HepG2 (cell line): ENCODE results near the gene SUOX. TPM values are rescaled to one million over a fixed set of nuclear protein-coding genes. Genes with fewer than 3 reads are reported as not detected.

Experiments
- ATAC-seq: fragments of 200-7000 bp; cut with Tn5 transposase; 3 replicates; pipeline ENCODE4 v1.9.1; 2020; ENCODE audit warnings: mild to moderate bottlenecking, moderate library complexity
- BruUV-seq: library from RNA; stranded (reverse); fragments of 400-500 nt; replicated peaks from 2 replicates; lab custom pipeline; 2021; lab: Mats Ljungman, UMichigan
- CTCF ChIA-PET: fragments of 300-600 bp; formaldehyde crosslinking; extraction: SDS; loops from one replicate; lab custom pipeline; 2021; ENCODE audit warnings: low total read pairs, inconsistent platforms, low intra/inter-chr PET ratio; lab: Yijun Ruan, JAX
- POLR2A ChIA-PET: fragments of 350-600 bp; sonication (Branson Sonifier 250); formaldehyde crosslinking; loops from one replicate; lab custom pipeline; 2020; ENCODE audit warnings: antibody characterized with exemption, inconsistent platforms; lab: Yijun Ruan, JAX
- DNase-seq: peaks from one replicate; pipeline ENCODE4 v3.0.0-alpha.2; 2015; ENCODE audit warnings: low spot score
- FAIRE-seq: peaks from 3 replicates; lab custom pipeline; 2011; peaks lifted over from hg19 to GRCh38; lab: Jason Lieb, UNC
- H2AFZ ChIP-seq: one replicate; pipeline ENCODE4 v1.6.1; 2011; ENCODE audit warnings: low read length, inconsistent platforms
- H3K27ac ChIP-seq: fragments of 300-600 bp; 3 replicates; pipeline ENCODE4 v1.8.0; 2011; ENCODE audit warnings: mixed run types, mild to moderate bottlenecking, mixed read lengths, low read length, inconsistent platforms; ENCODE audit not compliant: insufficient read depth; ENCODE audit errors: extremely low read length
- H3K27me3 ChIP-seq, 2 experiments: fragments of 200-600 bp in 1 of 2; 2 replicates in 1 of 2; 3 replicates in 1 of 2; pipeline versions ENCODE4 v1.6.0 to v1.8.0; 2011; ENCODE audit warnings: low read length in 2 of 2, mild to moderate bottlenecking in 2 of 2, moderate library complexity in 2 of 2, inconsistent platforms in 1 of 2; ENCODE audit not compliant: insufficient read depth in 2 of 2, control insufficient read depth in 1 of 2
- H3K36me3 ChIP-seq, 2 experiments: fragments of 200-600 bp in 1 of 2; replicated peaks in 1 of 2; 2 replicates in 1 of 2; 3 replicates in 1 of 2; pipeline versions ENCODE4 v1.5.1 to v1.8.0; 2011; ENCODE audit warnings: low read length in 2 of 2, inconsistent platforms in 1 of 2; ENCODE audit not compliant: insufficient read depth in 2 of 2, control insufficient read depth in 1 of 2
- H3K4me1 ChIP-seq: 2 replicates; pipeline ENCODE4 v1.5.1; 2012; ENCODE audit warnings: low read length, inconsistent platforms; ENCODE audit not compliant: insufficient read depth
- H3K4me2 ChIP-seq: 2 replicates; pipeline ENCODE4 v1.6.0; 2011; ENCODE audit warnings: low read depth, low read length, inconsistent platforms
- H3K4me3 ChIP-seq, 3 experiments: fragments of 200-600 bp in 1 of 3; sonication (generic), shearing (Covaris generic) in 1 of 3; replicated peaks in 1 of 3; 2 replicates each; pipeline ENCODE4 v1.5.1; 2011 to 2016; ENCODE audit warnings: low read length in 3 of 3, inconsistent platforms in 2 of 3, low read depth in 2 of 3, mild to moderate bottlenecking in 2 of 3, control low read depth in 1 of 3, mixed read lengths in 1 of 3; ENCODE audit not compliant: insufficient read depth in 1 of 3
- H3K79me2 ChIP-seq: one replicate; pipeline ENCODE4 v1.6.1; 2011; ENCODE audit warnings: low read length, inconsistent platforms; ENCODE audit not compliant: insufficient read depth
- H3K9ac ChIP-seq: 2 replicates; pipeline ENCODE4 v1.6.0; 2011; ENCODE audit warnings: mild to moderate bottlenecking, low read depth, low read length, inconsistent platforms; ENCODE audit not compliant: insufficient read depth
- H3K9me3 ChIP-seq: 2 replicates; pipeline ENCODE4 v1.5.1; 2012; ENCODE audit warnings: mild to moderate bottlenecking, low read length
- H4K20me1 ChIP-seq: 2 replicates; pipeline ENCODE4 v1.6.0; 2011; ENCODE audit warnings: inconsistent platforms, mild to moderate bottlenecking, low read length, moderate library complexity; ENCODE audit not compliant: insufficient read depth
- ARID2 ChIP-seq: sonication (generic); formaldehyde crosslinking; IDR thresholded peaks from 2 replicates; pipeline ENCODE4 v1.8.1; 2022; ENCODE audit warnings: mild to moderate bottlenecking, missing genetic modification reagents, borderline replicate concordance
- HNF1A ChIP-seq, 2 experiments: sonication (generic) in 1 of 2; formaldehyde crosslinking in 1 of 2; IDR thresholded peaks; 2 replicates each; pipeline versions ENCODE4 v1.4.0 to v1.6.1; 2016 to 2020; ENCODE audit warnings: borderline replicate concordance in 1 of 2, low read depth in 1 of 2, mild to moderate bottlenecking in 1 of 2, missing genetic modification reagents in 1 of 2
- MEF2D ChIP-seq: sonication (generic); formaldehyde crosslinking; IDR thresholded peaks from 2 replicates; pipeline ENCODE4 v1.5.1; 2020; ENCODE audit warnings: mild to moderate bottlenecking, missing genetic modification reagents
- NFKBIZ ChIP-seq: IDR thresholded peaks from 2 replicates; pipeline ENCODE4 v1.6.1; 2018; ENCODE audit warnings: missing genetic modification reagents, missing compliant biosample characterization
- NR2F2 ChIP-seq: IDR thresholded peaks from 2 replicates; pipeline ENCODE4 v1.6.1; 2012; ENCODE audit warnings: low read depth, inconsistent platforms, borderline replicate concordance
- ONECUT2 ChIP-seq: sonication (generic); formaldehyde crosslinking; IDR thresholded peaks from 2 replicates; pipeline ENCODE4 v1.4.0; 2020; ENCODE audit warnings: missing genetic modification reagents
- PHF8 ChIP-seq: sonication (generic); formaldehyde crosslinking; IDR thresholded peaks from 2 replicates; pipeline ENCODE4 v1.5.0; 2020; ENCODE audit warnings: missing genetic modification reagents
- PTBP1 ChIP-seq: fragments of 200-400 bp; formaldehyde crosslinking; IDR thresholded peaks from 2 replicates; pipeline ENCODE4 v1.6.1; 2018; ENCODE audit warnings: low read length, low read depth; ENCODE audit not compliant: poor library complexity, severe bottlenecking
- RBM22 ChIP-seq: fragments of 200-400 bp; formaldehyde crosslinking; optimal IDR thresholded peaks from 2 replicates; pipeline ENCODE3; 2017; ENCODE audit warnings: mild to moderate bottlenecking, low read length, moderate library complexity
- SATB2 ChIP-seq: sonication (generic); formaldehyde crosslinking; IDR thresholded peaks from 2 replicates; pipeline ENCODE4 v1.5.0; 2020; ENCODE audit warnings: missing genetic modification reagents
- ZBTB1 ChIP-seq: sonication (generic); formaldehyde crosslinking; IDR thresholded peaks from 2 replicates; pipeline ENCODE4 v1.4.0; 2020; ENCODE audit warnings: missing genetic modification reagents, borderline replicate concordance
- ZKSCAN8 ChIP-seq: IDR thresholded peaks from 2 replicates; pipeline ENCODE4 v1.6.1; 2016; ENCODE audit warnings: borderline replicate concordance, missing genetic modification reagents, missing compliant biosample characterization
- ZNF142 ChIP-seq: sonication (generic); formaldehyde crosslinking; IDR thresholded peaks from 2 replicates; pipeline ENCODE4 v1.4.0; 2020; ENCODE audit warnings: missing genetic modification reagents
- ZNF543 ChIP-seq: sonication (generic); formaldehyde crosslinking; IDR thresholded peaks from 2 replicates; pipeline ENCODE4 v1.4.0; 2020; ENCODE audit warnings: mild to moderate bottlenecking, missing genetic modification reagents
- ZNF564 ChIP-seq: sonication (generic); formaldehyde crosslinking; IDR thresholded peaks from 2 replicates; pipeline ENCODE4 v1.8.1; 2023; ENCODE audit warnings: mild to moderate bottlenecking, missing genetic modification reagents
- WGBS: methylation state at CpG from one replicate; pipeline ENCODE4 v1.1.6; 2017; ENCODE audit warnings: low lambda C conversion rate; 5-methylcytosine and 5-hydroxymethylcytosine counted together
- in situ Hi-C: cut with HindIII; loops from 2 replicates; pipeline ENCODE4 v1.10.0; 2017; ENCODE audit warnings: low pct_unique_long_range_greater_than_20kb; ENCODE audit not compliant: extremely low pct_ligation_motif_present
- intact Hi-C: fragments of 100-400 bp; cut with micrococcal nuclease; formaldehyde crosslinking; loops from one replicate; pipeline ENCODE4 v1.10.0; 2022; ENCODE audit not compliant: unreplicated experiment
- polyA plus RNA-seq, 8 experiments: library from polyadenylated mRNA; depleted of rRNA in 3 of 8; stranded (reverse) in 7 of 8; unstranded in 1 of 8; fragments of >200 nt; fragmentation: Illumina TruSeq in 4 of 8; extraction: Trizol in 4 of 8; gene quantifications; 2 replicates each; pipeline versions ENCODE4 v1.2.1 to v1.2.3, GENCODE V29; 2011 to 2016; ENCODE audit warnings: low read depth in 4 of 8, missing spikeins in 1 of 8, mixed read lengths in 1 of 8; ENCODE audit not compliant: insufficient read depth in 1 of 8
- total RNA-seq, 5 experiments: library from RNA; depleted of rRNA; stranded (reverse); fragments of >200 nt; fragmentation: Illumina TruSeq; extraction: Trizol; gene quantifications; 2 replicates each; pipeline ENCODE4 v1.2.3, GENCODE V29; 2016; ENCODE audit warnings: low read depth in 1 of 5

SUOX gene
- total and polyA plus RNA-seq, 2 of the 13 experiments (the other 11 are each of a cell fraction or from before 2014, with no cell fraction given), result 23.9 to 25.9 TPM

- no peak overlapping the region for H3K4me3 ChIP-seq
- no peaks in the 10 kb centered on the region for H3K9me3 ChIP-seq
- H3K27ac ChIP-seq, result no peak overlapping the region
- H3K4me1 ChIP-seq, result no peaks in the 10 kb centered on the region
- H4K20me1 ChIP-seq, result no peaks in the 10 kb centered on the region
- CTCF ChIA-PET, result no interaction called here
- intact Hi-C loops, result no loop called here
- WGBS, result 91% methylated on average over 4 of the region's 4 CpGs
- H3K79me2 ChIP-seq, result no peaks in the 10 kb centered on the region
- no peak overlapping the region for H3K9ac ChIP-seq
- no peak overlapping the region for H3K4me2 ChIP-seq
- ATAC-seq, result no peak
- peaks cover 4 to 28% of the 10 kb centered on the region in 2 experiments; a peak in 4 of 5 replicates for H3K36me3 ChIP-seq
- FAIRE-seq, result no peak
- no TSS peak for BruUV-seq
- in situ Hi-C loops, result no loop called here
- POLR2A ChIA-PET, result interaction anchor here (0.8 to 5.6 kb wide), 3 partner anchors 11 to 96 kb away, joined by 3 to 45 read pairs (median 7); partner anchors contain the start of genes RAB5B and SUOX
- H3K27me3 ChIP-seq, result no peaks in the 10 kb centered on the region
- DNase-seq, result no peak
- no peak overlapping the region for H2AFZ ChIP-seq
- TF ChIP-seq NR2F2 (no peak), HNF1A (IDR thresholded peaks at IDR 0.05; ENCODE audit: low read depth) (no peak), HNF1A (CRISPR knock-in tag; IDR thresholded peaks at IDR 0.05; ENCODE audit: borderline replicate concordance) (no peak), ZNF142 (CRISPR knock-in tag) (no peak), ZNF564 (no peak), ZKSCAN8 (no peak), PHF8 (CRISPR knock-in tag) (no peak), ZBTB1 (no peak), RBM22 (no peak), MEF2D (CRISPR knock-in tag) (no peak), NFKBIZ (CRISPR knock-in tag) (no peak), SATB2 (CRISPR knock-in tag) (no peak), ARID2 (CRISPR knock-in tag) (no peak), ONECUT2 (no peak), PTBP1 (no peak), ZNF543 (no peak)
Observed at GRCh38 chr12:55985341-55985740, 11.7 kb upstream of the SUOX start.
